Right kidney (tissue), 1 donor: Measurements from ENCODE around the gene MEGF6.
A peak's percentile ranks its signal among the peaks of the same experiment; 100 is the strongest.

Experiments used
- DNase-seq: peaks from one replicate; pipeline ENCODE4 v3.0.0-alpha.2; 2016

Gene MEGF6

DNA sequence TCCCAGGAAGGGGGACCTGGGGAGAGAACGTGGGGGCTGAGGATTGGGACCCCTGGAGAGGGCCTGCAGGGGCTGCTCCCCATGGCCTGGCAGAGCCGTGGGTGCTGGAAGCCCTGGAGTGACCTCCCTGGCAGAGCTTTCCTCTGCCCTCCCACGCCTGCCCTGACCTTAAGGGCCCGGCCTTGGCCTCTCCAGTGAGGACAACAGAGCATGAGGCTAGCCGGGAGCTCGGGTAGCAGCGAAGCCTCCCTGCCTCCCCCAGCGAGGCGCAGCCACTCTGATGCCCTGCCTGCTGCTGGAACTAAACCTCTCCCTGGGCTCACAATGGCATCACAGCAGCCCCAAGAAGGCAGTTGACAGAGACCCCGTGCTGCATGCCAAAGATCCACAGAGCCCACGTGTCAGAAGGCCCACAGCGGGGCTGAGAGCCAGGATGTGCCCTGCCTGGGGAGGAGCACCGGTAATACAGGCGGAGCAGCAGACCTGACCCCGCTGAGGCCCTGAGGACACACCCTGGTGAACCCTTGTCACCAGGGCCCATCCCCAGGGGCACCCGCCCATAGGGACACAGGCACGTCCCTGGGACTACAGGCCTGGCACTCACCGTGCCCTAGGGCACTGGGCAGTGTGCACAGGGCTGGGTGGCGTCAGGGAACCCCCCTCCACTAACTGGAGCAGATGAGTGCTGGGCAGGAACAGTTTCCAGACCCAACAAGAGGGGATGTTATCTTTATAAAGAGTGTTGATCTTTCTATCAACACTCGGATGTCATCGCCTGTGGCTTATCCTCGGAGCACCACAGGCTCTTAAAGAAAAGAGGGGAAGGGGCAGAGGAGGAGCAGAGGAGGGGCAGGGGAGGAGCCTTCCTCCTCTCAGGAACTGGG is 108.4 kb downstream of the MEGF6 start:
- no peak for DNase-seq

DNA sequence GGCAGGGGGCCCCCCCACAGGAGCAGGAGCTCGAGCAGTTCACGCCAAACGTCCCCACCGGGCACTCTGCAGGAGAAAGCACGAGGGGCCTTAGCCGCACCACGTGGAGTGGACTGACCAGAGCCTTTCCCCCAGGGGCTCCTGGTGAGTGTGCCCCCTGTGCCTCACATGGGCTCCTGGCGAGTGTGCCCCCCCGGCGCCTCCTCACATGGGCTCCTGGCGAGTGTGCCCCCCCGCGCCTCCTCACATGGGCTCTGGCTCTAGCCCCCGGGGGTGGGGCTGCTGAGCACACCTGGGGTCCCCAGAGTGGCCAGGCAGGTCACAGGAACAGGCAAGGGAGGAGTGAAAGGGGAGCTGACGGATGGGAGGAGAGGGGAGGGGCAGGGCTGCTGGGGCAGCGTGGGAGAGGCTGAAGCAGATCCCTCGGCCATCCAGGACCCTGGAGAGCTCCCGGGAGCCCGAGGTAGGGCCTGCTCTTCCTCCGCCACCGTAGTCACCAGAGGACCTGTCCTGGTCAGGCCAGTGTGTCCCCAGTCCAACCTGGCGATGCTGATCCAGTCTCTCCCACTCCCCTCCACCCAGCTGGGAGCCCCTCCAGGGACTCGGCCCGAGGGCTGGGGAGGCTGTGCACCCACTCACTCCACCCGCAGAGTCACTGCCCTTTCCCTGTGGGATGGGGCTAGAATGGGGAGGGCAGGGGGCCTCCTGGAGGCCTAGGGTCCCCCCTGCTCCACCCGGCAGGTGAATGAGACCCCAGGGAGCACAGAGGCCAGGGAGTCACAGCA is 109.3 kb downstream of the MEGF6 start:
- DNase-seq: peak; percentile 47

DNA sequence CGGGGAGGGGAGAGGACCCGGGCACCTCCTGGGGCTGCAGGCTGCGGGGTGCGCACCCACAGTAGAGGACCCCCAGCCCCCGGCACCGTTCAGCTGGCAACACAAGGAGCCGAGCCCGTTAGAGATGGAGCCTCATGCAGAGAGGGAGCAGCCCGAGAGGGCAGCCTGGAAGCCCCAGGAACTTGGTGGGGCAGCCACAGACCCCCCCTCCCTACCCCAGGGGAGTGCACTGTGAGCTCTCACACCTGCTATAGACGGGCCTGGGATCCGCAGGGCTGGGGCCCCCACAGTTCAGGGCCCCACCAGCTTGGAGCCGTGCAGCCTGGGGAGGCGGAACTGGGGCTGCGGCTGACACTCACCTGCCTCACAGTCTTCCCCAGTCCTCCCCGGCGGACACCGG is 109.9 kb downstream of the MEGF6 start:
- DNase-seq: no peak

DNA sequence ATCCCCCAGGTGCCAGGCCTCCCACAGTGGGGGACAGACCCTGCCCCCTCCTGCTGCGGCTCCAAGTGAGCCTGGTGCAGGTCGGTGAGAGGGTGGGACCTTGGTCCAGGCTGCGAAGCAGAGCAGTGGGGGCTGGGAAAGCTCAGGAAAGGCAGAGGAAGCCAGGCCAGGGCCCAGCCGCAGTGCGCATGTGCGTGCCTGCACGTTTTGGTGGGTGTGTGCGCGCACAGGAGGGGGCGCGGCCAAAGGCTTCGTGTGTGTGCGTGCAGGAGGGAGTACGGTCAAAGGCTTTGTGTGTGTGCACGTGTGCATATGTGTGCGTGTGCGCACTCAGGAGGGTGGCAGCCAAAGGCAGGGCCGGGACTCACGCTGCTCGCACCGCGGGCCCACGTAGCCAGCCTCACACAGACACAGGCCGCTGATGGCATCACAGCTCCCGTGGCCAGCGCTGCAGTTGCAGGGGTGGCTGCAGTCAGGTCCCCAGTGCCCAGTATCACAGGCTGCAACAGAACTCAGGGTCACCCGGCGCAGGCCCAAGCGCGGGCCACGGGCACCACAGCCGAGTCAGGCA is 111.0 kb downstream of the MEGF6 start:
- no peak for DNase-seq

DNA sequence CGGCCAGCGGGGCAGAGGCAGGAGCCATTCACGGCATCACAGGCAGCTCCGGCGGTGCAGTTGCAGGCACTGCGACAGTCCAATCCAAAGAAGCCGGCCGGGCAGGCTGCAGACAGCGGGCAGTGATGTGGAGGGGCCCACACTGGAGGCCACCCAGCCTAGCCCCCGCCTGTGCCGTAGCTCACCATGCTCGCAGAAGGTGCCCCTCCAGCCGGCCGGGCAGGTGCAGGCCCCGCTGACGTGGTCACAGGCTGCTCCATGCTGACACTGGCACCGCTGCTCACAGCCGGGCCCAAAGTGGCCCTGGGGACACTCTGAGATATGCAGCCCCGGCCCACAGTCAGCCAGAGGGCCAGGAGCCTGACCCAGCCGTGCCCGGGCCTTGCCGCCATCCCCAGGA is 111.7 kb downstream of the MEGF6 start:
- DNase-seq: no peak

DNA sequence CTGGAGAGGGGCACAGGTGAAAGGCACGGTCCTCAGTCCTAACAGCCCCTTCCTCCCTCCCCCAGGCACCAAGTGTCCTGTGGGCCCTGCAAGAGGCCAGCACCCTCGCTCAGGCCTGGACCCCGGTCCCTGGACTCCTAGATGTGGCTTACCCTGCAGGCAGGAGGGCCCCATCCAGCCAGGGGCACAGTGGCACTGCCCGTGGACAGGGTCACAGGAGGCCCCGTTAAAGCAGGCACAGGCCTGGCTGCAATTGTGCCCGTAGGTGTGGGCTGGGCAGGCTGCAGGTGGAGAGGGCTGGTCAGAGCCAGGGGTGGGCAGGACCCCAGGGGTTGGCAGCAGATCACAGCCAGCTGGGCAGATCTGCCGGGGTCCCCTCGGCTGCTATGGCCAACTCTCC is 112.3 kb downstream of the MEGF6 start:
- DNase-seq: no peak

DNA sequence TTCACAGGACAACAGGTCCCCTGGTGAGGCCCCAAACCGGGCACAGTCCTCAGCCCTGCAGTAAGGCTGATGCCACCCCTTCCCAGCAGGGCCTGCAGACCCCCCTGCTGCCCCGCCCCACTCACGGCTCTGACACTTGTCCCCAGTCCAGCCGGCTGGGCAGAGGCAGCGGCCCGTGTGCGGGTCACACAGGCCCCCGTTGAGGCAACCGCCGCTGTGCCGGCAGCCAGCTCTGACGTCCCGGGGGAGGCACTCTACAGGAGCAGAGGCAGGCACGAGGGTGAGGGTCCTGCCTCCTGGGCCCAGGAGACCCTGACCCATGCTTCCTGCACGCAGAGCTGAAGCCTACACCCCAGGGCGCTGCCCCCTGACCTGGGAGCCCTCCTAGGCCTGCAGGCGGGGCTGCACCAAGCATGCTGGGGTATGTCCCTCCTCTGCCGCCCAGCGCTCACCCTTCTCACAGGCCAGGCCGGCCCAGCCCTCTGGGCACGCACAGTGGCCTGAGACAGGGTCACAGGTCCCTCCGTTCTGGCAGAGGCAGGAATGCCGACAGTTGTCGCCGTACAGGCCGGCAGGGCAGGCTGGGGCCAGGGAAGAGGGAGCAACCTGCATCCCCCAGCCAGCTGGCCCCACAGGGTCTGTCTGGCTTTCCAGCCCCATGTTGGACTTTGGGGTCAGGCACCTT is 112.9 kb downstream of the MEGF6 start:
- no peak for DNase-seq

DNA sequence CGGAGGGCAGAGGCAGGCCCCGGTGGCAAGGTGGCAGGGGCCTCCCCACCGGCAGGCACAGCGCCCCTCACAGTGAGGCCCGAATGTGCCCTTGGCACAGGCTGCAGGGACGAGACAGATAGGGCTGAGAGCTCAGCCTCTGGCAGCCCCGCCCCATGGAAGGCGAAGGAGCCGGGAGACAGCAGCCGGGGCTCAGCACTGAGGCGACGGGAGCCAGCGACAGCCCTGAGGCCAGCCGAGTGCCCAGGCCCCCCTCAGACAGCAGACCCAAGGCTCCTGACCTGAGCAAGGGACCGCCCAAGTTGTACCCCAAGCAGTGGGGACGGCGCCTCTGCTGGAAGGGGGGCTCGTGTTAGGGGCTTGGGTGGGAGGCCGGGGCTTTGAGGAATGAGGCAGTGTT is 113.8 kb downstream of the MEGF6 start:
- no peak for DNase-seq

DNA sequence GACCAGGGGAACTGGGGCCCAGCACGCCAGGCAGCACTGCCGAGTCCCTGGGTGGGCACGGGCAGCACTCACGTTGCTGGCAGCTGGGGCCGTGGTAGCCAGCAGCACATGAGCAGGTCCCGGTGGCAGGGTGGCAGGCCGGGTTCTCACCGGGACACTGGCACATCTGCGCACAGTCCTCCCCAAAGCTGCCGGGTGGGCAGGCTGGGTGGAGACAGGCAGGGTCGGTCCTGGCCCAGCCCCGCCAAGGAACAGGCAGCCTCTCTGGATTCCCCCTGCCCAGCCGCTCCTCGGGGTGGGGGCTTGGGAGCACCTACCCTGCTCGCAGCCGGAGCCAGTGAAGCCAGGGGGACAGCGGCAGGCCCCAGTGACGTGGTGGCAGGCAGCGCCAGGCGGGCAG is 114.4 kb downstream of the MEGF6 start:
- DNase-seq: no peak

DNA sequence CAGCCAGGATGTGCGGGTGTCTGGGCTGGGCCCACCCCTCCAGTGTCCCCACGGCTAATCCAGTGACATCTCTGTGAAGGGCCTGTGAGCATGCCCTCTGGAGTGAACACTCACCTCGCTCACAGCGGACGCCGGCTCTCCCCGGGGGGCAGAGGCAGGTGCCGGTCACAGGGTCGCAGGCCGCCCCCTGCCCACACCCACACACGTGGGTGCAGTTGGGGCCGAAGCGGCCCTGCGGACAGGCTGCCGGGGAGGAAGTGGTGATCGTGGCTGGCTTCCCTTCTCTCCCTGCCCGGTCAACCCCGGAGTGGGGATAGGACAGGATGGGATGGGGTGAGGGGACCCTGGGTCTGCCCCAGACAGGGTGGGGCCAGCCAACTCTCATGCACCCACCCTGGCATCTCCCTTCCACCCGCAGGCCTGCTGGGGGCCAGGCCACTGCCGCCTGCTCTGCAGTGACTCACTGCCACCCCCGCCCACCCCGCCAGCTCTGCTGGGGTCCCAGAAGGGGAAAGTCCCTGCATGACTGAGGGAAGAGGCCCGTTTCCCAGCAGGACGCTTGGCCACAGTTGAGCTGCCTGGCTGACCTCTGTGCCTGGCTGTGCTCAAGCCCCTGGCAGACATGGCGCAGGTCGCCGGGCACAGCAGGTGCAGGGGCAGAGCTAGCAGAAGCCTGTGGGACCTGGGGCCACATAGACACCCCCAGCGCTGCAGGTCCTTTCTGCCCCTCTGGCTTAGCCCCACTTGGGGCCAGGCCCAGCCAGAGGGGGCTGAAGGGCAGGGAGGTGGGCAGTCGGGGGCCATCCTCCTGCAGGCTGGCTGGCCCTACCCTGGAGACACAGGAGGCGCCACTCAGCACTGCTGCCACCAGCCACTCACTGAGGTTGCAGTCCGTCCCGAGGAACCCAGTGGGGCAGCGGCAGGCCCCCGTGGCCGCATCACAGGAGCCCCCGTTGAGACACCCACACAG is 115.2 kb downstream of the MEGF6 start:
- DNase-seq: no peak

DNA sequence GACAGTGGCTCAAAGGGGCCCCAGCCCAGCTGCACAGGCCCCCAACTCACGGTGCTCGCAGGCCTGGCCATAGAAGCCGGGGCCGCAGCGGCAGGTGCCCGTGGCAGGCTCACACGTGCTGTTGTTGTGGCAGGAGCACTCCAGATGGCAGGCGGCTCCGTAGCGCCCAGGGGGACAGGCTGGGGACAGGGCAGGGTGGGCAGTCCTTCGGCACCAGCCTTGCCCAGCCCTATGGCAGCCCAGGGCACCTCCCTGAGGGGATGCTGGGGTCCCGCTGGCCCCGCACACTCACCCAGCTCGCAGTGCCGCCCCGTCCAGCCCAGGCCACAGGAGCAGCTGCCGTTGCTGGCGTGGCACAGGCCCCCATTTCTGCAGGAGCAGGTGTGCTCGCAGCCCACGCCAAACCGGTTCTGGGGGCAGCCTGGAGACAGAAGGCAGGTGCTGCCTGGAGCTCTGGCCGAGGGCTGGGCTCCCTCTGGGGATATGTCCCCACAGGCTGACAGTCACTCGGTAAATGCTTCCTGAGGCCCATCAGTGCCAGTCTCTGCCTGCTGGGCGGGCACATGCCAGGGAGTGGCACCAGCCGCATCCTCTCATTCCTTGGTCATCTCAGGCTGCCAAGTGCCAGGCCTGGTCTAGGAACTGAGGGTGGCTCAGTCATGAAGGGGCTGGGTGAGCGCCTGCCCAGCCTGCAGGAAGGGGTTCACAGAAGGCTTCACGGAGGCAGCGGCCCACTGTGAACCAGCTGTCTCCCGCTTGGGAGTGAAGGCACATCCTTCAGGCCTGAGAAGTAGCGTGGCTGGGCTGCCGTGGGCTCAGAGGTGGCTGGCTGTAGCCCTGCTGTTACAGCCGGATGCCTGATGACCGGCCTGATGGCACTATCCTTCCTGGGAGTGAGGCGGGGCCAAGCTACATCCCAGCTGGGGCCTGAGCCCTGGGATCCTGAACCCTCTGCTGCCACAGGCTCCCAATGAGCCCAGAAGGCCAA is 116.7 kb downstream of the MEGF6 start:
- no peak for DNase-seq

DNA sequence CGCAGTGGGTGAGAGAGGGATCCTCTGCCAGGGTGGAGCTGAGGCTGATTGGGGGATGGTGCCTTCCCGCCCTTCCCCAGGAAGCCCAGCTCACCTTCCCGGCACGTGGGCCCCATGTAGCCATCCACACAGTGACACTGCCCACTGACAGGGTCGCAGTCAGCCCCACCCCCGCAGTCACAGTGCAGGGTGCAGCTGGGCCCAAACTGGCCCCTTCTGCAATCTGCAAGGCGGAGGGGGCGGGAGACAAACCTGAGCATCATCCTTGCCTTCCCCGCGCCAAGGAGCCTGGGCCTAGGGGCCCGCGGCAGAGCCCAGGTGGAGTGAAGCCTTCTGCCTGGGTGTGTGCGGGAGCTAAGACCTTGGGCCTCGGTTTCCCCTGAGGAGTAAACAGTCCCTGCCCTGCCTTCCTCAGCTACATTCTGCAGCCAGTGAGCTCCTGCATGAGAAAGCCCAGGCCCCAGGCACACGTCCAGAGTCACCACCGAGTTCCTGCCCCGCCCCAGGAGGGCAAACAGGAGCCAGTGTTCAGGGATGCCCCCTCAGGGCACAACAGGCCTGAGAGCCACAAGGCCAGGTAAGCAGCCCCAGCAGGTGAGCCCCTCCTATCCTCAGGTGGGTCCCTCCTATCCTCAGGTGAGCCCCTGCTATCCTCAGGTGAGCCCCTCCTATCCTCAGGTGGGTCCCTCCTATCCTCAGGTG is 118.6 kb downstream of the MEGF6 start:
- no peak for DNase-seq

DNA sequence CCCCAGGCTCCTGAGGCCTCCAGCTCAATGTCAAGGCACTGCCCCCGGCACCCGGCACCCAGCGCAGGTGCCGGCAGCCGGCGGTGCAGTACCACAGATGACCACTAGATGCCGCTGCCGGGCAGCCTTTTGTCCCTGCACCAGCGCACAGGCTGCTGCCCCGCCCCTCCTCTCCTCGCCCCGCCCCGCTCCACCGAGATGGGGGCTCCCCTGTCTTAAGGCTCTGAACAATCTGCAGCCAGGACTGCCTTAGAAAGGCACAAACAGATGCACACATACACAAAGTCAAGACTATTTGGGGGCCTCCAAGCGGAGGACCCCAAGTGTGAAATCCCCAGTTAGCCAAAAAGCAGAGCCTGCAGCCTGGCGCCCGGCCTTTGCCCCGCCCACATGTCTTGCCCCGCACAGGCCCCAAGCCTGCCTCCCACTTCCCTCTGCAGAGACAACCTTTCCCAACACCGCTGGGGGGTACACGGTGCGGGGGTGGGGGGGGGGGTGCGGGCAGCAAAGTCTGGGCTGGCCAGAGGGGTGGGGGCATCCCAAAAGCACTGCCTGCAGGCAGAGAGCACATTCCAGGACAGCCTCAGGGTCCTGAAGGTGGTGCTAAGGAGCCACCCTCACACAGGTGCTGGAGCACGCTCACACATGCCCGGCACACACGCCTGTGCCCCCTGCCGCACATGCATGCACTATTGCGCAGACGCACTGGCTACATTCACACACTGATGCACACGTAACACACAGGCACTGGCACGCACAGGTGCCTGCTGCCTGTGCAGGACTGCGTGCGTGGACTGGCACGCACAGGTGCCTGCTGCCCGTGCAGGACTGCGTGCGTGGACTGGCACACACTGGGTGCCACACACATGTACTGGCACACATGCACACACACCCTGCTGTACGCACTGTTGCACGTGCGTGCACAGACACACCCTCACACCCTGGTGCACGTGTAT is 119.7 kb downstream of the MEGF6 start:
- peak; percentile 69 for DNase-seq

DNA sequence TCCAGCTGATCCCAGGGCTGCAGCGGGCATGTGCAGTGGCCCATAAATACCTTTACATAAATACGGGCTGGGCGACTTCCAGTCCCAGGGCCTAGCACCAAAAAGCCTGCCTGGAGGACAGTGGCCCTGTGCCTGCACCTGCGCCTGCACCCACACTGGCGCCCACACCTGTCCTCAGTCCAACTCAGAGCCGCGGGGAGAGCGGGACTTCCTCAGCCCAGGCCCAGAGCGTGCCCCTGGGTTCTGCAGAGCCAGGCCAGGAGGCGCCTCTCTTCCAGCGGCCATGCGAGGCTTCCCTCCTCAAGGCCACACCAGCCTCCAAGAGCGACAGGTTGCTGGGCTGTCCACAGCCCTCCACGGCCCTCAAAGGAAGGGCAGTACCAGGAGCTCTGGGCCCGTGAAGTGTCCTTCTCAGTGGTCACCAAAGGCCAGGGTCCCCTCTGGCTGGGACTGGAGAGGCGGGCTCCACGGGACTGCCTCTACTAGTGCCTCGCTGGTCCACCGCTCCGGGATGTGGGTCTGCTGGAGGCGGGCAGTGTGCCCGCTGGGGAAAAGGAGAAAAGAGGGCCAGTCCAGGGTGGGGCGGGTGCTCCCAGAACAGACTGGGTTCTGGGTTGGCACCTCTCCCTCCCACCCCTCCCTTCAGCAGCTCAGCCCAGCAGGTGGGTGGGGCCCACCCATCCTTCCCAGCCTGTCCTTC is 121.1 kb downstream of the MEGF6 start:
- no peak for DNase-seq

DNA sequence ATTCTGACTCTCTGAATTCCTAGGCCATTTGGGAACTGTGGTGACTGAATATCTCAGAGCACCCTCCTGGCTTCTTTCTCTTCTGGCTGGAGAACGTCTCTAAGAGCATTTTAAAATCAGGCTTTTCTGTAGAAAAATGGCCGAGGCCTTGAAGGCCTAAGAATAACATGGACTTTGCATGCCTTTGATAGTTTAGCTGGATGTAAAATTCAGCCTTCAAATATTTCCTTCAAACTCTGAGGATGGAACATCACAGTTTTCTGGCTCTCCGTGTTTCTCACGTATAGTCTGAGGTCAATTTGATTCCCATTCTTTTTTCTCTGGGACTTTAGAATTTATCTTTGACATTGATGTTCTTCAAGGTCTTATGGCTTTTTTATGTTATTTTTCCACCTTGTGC is 122.9 kb downstream of the MEGF6 start:
- DNase-seq: no peak

DNA sequence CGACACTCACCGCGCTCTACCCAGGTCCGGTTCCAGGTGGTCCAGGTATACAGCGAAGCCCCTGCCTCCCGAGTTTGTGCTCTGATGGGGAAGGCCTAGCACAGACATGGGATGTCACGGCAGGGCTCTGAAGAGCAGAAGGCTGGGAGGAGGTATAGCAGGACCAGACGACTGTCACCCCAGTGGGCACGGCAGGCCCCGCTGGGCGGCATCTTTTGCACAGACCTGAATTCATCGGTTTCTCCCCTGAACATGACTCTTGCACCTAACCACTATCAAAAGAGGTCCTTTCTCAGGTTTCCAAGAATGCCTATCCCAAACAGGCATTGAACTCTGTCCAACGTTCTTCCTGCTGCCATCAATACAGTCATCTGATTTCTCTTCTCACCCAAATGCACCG is 126.3 kb downstream of the MEGF6 start:
- no peak for DNase-seq

DNA sequence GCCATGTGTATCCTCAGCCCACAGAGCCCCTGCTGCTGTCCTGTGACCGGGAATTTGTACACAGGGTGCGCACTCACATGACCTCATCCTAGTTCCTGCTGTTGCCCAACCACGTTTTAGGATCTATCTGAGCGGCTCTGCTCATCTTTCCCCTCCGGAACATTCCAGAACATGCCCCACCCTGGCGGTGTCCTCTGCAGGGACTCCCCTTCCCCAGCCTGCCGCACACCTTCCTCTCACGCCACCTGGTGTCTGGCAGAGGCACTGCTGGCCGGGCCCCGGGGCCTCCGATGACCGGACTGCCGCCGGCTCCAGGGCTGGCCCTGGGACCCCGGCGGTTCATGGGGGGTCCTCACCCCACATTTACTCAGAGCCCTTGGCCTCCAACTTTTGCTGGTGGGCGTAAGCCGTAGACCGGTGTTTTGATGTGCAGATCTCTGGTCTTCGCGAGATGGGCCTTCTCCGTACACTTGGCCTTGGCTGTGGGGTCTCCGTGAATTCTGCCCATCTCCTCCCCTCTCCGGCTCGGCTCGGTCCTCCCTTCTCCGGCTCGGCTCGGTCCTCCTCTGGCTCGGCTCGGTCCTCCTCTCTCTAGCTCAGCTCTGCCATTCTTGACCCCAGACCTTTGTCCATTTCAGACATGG is 127.4 kb downstream of the MEGF6 start:
- peak; percentile 71 for DNase-seq
